Measurements from ENCODE around the gene AJUBA.
"Not testable (repeated sequence)": the region's sequence is repeated elsewhere in the genome, so short reads cannot be mapped to it uniquely, and the experiment has no call there.

GRCh38 chr14:22965916-22966782, 16.2 kb downstream of the AJUBA start:
- TF ChIP-seq POLR2A (IDR thresholded peaks at IDR 0.05; ENCODE audit: low read length); GATA1 (IDR thresholded peaks at IDR 0.05; ENCODE audit: low read depth, low read length): not testable (repeated sequence)

All from erythroblast (primary cell).